LoVo (cell line): ENCODE results near the gene SLC12A4.
A peak's percentile ranks its signal among the peaks of the same experiment; 100 is the strongest.
"Not testable (repeated sequence)": the region's sequence is repeated elsewhere in the genome, so short reads cannot be mapped to it uniquely, and the experiment has no call there.

ENCODE experiments used
- DNase-seq: peaks from one replicate; pipeline ENCODE4 v3.0.0-alpha.2; 2016; ENCODE audit warnings: low spot score

Gene SLC12A4

GRCh38 chr16:67941469-67942199 is 26.8 kb downstream of the SLC12A4 start:
- DNase-seq, result no peak

GRCh38 chr16:67940446-67941089 is 27.9 kb downstream of the SLC12A4 start:
- DNase-seq, result no peak

GRCh38 chr16:67939507-67940445 is 28.7 kb downstream of the SLC12A4 start:
- DNase-seq, result no peak

GRCh38 chr16:67937713-67938112 is 30.7 kb downstream of the SLC12A4 start:
- not testable (repeated sequence) for DNase-seq

GRCh38 chr16:67936880-67937605 is 31.4 kb downstream of the SLC12A4 start:
- no peak for DNase-seq

- DNase-seq, result peak; percentile 67
These were observed 32.1 kb downstream of the SLC12A4 start, which contains the start of gene PSMB10 for GRCh38 chr16:67936124-67936879. TSS of gene PSMB10 (minus strand) at chr16:67936850. CDS start at chr16:67936749, 101 bp downstream.

- DNase-seq, result peak; percentile 98
These were observed 32.9 kb downstream of the SLC12A4 start for GRCh38 chr16:67935402-67936123.

- no peak for DNase-seq
These were observed 33.4 kb downstream of the SLC12A4 start for GRCh38 chr16:67935101-67935401.

- no peak for DNase-seq
These were observed 33.9 kb downstream of the SLC12A4 start for GRCh38 chr16:67934306-67935100.

- DNase-seq, result no peak
These were observed 34.6 kb downstream of the SLC12A4 start for GRCh38 chr16:67933805-67934204.

- DNase-seq, result no peak
These were observed 36.0 kb downstream of the SLC12A4 start for GRCh38 chr16:67932462-67932840.

GRCh38 chr16:67931712-67932461 is 36.5 kb downstream of the SLC12A4 start, which contains the start of gene CTRL:
TSS of gene CTRL (minus strand) at chr16:67931862. CDS start at chr16:67931852, 10 bp downstream.
- DNase-seq, result no peak

GRCh38 chr16:67930678-67931211 is 37.7 kb downstream of the SLC12A4 start:
- no peak for DNase-seq

GRCh38 chr16:67930191-67930590 is 38.2 kb downstream of the SLC12A4 start:
- DNase-seq, result no peak

GRCh38 chr16:67928561-67929364 is 39.7 kb downstream of the SLC12A4 start:
- peak; percentile 57 for DNase-seq

- DNase-seq, result no peak
These were observed 40.3 kb downstream of the SLC12A4 start for GRCh38 chr16:67928147-67928546.

- DNase-seq, result no peak
These were observed 41.1 kb downstream of the SLC12A4 start for GRCh38 chr16:67927131-67927941.
